NCI-H446 (cell line): ENCODE measurements around the gene GCM1.

Source experiments
- DNase-seq, 2 experiments: peaks; one replicate each; lab custom pipeline; 2025; lab: John Stamatoyannopoulos, UW

Gene GCM1

GRCh38 chr6:53151676-53152075, 3.0 kb upstream of the GCM1 start:
- DNase-seq, result no peak

GRCh38 chr6:53144802-53145201, 3.8 kb downstream of the GCM1 start:
- no peak for DNase-seq

- no peak for DNase-seq
Measured at GRCh38 chr6:53143710-53144109, 4.9 kb downstream of the GCM1 start.

- no peak for DNase-seq
Measured at GRCh38 chr6:53142810-53143209, 5.8 kb downstream of the GCM1 start.

- DNase-seq, result no peak
Measured at GRCh38 chr6:53139841-53140413, 8.7 kb downstream of the GCM1 start.

- DNase-seq, result no peak
Measured at GRCh38 chr6:53136000-53136609, 12.5 kb downstream of the GCM1 start.

GRCh38 chr6:53134601-53135235, 13.9 kb downstream of the GCM1 start:
- DNase-seq, result no peak

- no peak for DNase-seq
Measured at GRCh38 chr6:53133961-53134360, 14.7 kb downstream of the GCM1 start.

- no peak for DNase-seq
Measured at GRCh38 chr6:53130569-53131290, 17.9 kb downstream of the GCM1 start.

- DNase-seq, result no peak
Measured at GRCh38 chr6:53128842-53129241, 19.8 kb downstream of the GCM1 start.

GRCh38 chr6:53125276-53125675, 23.4 kb downstream of the GCM1 start:
- DNase-seq, result no peak

GRCh38 chr6:53124131-53124800, 24.4 kb downstream of the GCM1 start:
- DNase-seq, result no peak

- DNase-seq, result no peak
Measured at GRCh38 chr6:53119772-53120409, 28.8 kb downstream of the GCM1 start.

GRCh38 chr6:53119349-53119748, 29.3 kb downstream of the GCM1 start:
- DNase-seq, result no peak

- no peak for DNase-seq
Measured at GRCh38 chr6:53115741-53116140, 32.9 kb downstream of the GCM1 start.

- no peak for DNase-seq
Measured at GRCh38 chr6:53115113-53115512, 33.5 kb downstream of the GCM1 start.

- no peak for DNase-seq
Measured at GRCh38 chr6:53113742-53114141, 34.9 kb downstream of the GCM1 start.

- no peak for DNase-seq
Measured at GRCh38 chr6:53112871-53113270, 35.8 kb downstream of the GCM1 start.

GRCh38 chr6:53112404-53112803, 36.2 kb downstream of the GCM1 start:
- DNase-seq, result no peak

- DNase-seq, result no peak
Measured at GRCh38 chr6:53111865-53112264, 36.8 kb downstream of the GCM1 start.

- no peak for DNase-seq
Measured at GRCh38 chr6:53109612-53110011, 39.0 kb downstream of the GCM1 start.

- DNase-seq, result peak in 1 of 2 experiments; percentile 14
Measured at GRCh38 chr6:53107091-53107490, 41.5 kb downstream of the GCM1 start.
